K562 (cell line): ENCODE data around the gene PAX2. TPM values are rescaled to one million over a fixed set of nuclear protein-coding genes. Genes with fewer than 3 reads are reported as not detected.

Source experiments
- DEAF1 ChIP-seq: fragments of 450-650 bp; formaldehyde crosslinking; IDR thresholded peaks from 2 replicates; pipeline ENCODE4 v1.4.0; 2020; ENCODE audit warnings: mild to moderate bottlenecking, moderate library complexity
- IRF9 ChIP-seq: fragments of 450-650 bp; IDR thresholded peaks from 2 replicates; pipeline ENCODE4 v1.6.1; 2016; ENCODE audit warnings: missing biosample characterization, missing genetic modification characterization
- polyA plus RNA-seq, 8 experiments: library from polyadenylated mRNA; depleted of rRNA in 4 of 8; stranded (reverse) in 5 of 8; unstranded in 3 of 8; fragments of >200 nt; fragmentation: Nextera tagmentation in 2 of 8; fragmentation: Illumina TruSeq in 1 of 8; extraction: Ambion mirVana in 2 of 8; extraction: Trizol in 1 of 8; gene quantifications; 2 replicates each; pipeline versions ENCODE4 v1.2.1 to v1.2.3, GENCODE V29; 2011 to 2014; ENCODE audit warnings: inconsistent platforms in 1 of 8, missing spikeins in 1 of 8
- total RNA-seq, 7 experiments: library from RNA; depleted of rRNA in 6 of 7; stranded (reverse); fragments of >200 nt in 6 of 7; fragmentation: Illumina TruSeq in 2 of 7; extraction: Trizol in 2 of 7; gene quantifications; 2 replicates each; pipeline versions ENCODE4 v1.2.1 to v1.2.3, GENCODE V29; 2011 to 2021; ENCODE audit warnings: low replicate concordance in 1 of 7
- TF ChIP-seq, protein P1 (sequence below): fragments of 450-650 bp; IDR thresholded peaks from 2 replicates; pipeline ENCODE4 v1.6.1; 2016; ENCODE audit warnings: mild to moderate bottlenecking, moderate library complexity
- TF ChIP-seq, protein P2 (sequence below): fragments of 250-450 bp; sonication (Bioruptor Pico); IDR thresholded peaks from 2 replicates; pipeline ENCODE4 v1.4.0; 2020; ENCODE audit warnings: mild to moderate bottlenecking, moderate library complexity

The PAX2 gene
- total and polyA plus RNA-seq, 9 of the 15 experiments (the other 6 are each of a cell fraction or from before 2014, with no cell fraction given): not detected

DNA sequence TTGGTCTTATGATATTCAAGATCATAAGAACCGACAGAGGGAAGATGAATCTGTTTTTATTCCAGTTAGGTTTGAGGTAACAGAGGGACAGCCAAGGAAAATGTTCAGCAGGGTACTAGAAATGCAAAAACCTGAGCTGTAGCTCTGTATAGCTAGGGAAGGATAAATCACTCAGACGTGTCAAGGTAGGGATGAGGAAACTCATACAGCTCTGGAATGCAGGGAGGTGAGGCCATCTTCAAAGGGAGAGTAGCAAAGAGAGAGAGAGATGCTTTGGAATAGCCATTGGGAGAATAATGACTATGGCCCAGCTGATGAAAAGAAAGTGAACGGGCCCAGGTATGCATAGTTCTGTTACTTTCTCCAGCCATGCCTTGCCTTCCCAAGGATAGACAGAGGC, 77.8 kb downstream of the PAX2 start (continued):
- TF ChIP-seq, protein P1, sequence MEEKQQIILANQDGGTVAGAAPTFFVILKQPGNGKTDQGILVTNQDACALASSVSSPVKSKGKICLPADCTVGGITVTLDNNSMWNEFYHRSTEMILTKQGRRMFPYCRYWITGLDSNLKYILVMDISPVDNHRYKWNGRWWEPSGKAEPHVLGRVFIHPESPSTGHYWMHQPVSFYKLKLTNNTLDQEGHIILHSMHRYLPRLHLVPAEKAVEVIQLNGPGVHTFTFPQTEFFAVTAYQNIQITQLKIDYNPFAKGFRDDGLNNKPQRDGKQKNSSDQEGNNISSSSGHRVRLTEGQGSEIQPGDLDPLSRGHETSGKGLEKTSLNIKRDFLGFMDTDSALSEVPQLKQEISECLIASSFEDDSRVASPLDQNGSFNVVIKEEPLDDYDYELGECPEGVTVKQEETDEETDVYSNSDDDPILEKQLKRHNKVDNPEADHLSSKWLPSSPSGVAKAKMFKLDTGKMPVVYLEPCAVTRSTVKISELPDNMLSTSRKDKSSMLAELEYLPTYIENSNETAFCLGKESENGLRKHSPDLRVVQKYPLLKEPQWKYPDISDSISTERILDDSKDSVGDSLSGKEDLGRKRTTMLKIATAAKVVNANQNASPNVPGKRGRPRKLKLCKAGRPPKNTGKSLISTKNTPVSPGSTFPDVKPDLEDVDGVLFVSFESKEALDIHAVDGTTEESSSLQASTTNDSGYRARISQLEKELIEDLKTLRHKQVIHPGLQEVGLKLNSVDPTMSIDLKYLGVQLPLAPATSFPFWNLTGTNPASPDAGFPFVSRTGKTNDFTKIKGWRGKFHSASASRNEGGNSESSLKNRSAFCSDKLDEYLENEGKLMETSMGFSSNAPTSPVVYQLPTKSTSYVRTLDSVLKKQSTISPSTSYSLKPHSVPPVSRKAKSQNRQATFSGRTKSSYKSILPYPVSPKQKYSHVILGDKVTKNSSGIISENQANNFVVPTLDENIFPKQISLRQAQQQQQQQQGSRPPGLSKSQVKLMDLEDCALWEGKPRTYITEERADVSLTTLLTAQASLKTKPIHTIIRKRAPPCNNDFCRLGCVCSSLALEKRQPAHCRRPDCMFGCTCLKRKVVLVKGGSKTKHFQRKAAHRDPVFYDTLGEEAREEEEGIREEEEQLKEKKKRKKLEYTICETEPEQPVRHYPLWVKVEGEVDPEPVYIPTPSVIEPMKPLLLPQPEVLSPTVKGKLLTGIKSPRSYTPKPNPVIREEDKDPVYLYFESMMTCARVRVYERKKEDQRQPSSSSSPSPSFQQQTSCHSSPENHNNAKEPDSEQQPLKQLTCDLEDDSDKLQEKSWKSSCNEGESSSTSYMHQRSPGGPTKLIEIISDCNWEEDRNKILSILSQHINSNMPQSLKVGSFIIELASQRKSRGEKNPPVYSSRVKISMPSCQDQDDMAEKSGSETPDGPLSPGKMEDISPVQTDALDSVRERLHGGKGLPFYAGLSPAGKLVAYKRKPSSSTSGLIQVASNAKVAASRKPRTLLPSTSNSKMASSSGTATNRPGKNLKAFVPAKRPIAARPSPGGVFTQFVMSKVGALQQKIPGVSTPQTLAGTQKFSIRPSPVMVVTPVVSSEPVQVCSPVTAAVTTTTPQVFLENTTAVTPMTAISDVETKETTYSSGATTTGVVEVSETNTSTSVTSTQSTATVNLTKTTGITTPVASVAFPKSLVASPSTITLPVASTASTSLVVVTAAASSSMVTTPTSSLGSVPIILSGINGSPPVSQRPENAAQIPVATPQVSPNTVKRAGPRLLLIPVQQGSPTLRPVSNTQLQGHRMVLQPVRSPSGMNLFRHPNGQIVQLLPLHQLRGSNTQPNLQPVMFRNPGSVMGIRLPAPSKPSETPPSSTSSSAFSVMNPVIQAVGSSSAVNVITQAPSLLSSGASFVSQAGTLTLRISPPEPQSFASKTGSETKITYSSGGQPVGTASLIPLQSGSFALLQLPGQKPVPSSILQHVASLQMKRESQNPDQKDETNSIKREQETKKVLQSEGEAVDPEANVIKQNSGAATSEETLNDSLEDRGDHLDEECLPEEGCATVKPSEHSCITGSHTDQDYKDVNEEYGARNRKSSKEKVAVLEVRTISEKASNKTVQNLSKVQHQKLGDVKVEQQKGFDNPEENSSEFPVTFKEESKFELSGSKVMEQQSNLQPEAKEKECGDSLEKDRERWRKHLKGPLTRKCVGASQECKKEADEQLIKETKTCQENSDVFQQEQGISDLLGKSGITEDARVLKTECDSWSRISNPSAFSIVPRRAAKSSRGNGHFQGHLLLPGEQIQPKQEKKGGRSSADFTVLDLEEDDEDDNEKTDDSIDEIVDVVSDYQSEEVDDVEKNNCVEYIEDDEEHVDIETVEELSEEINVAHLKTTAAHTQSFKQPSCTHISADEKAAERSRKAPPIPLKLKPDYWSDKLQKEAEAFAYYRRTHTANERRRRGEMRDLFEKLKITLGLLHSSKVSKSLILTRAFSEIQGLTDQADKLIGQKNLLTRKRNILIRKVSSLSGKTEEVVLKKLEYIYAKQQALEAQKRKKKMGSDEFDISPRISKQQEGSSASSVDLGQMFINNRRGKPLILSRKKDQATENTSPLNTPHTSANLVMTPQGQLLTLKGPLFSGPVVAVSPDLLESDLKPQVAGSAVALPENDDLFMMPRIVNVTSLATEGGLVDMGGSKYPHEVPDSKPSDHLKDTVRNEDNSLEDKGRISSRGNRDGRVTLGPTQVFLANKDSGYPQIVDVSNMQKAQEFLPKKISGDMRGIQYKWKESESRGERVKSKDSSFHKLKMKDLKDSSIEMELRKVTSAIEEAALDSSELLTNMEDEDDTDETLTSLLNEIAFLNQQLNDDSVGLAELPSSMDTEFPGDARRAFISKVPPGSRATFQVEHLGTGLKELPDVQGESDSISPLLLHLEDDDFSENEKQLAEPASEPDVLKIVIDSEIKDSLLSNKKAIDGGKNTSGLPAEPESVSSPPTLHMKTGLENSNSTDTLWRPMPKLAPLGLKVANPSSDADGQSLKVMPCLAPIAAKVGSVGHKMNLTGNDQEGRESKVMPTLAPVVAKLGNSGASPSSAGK: no peak
- TF ChIP-seq, protein P2, sequence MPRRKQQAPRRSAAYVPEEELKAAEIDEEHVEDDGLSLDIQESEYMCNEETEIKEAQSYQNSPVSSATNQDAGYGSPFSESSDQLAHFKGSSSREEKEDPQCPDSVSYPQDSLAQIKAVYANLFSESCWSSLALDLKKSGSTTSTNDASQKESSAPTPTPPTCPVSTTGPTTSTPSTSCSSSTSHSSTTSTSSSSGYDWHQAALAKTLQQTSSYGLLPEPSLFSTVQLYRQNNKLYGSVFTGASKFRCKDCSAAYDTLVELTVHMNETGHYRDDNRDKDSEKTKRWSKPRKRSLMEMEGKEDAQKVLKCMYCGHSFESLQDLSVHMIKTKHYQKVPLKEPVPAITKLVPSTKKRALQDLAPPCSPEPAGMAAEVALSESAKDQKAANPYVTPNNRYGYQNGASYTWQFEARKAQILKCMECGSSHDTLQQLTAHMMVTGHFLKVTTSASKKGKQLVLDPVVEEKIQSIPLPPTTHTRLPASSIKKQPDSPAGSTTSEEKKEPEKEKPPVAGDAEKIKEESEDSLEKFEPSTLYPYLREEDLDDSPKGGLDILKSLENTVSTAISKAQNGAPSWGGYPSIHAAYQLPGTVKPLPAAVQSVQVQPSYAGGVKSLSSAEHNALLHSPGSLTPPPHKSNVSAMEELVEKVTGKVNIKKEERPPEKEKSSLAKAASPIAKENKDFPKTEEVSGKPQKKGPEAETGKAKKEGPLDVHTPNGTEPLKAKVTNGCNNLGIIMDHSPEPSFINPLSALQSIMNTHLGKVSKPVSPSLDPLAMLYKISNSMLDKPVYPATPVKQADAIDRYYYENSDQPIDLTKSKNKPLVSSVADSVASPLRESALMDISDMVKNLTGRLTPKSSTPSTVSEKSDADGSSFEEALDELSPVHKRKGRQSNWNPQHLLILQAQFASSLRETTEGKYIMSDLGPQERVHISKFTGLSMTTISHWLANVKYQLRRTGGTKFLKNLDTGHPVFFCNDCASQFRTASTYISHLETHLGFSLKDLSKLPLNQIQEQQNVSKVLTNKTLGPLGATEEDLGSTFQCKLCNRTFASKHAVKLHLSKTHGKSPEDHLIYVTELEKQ: no peak
- TF ChIP-seq DEAF1 (CRISPR knock-in tag): no peak
- no peak for TF ChIP-seq IRF9 (tag)
